Keratinocyte (primary cell): ENCODE results near the gene GIN1.

Experiments
- CTCF ChIP-seq, 3 experiments: IDR thresholded peaks in 1 of 3; conservative IDR thresholded peaks in 1 of 3; optimal IDR thresholded peaks in 1 of 3; 2 replicates in 2 of 3; 3 replicates in 1 of 3; pipeline versions ENCODE3 to v1.5.1; 2011; ENCODE audit warnings: low read length in 3 of 3, mild to moderate bottlenecking in 3 of 3, moderate library complexity in 2 of 3, control low read depth in 1 of 3, inconsistent platforms in 1 of 3; ENCODE audit not compliant: insufficient read depth in 2 of 3; ENCODE audit errors: extremely low read depth in 1 of 3
- EZH2 ChIP-seq: IDR thresholded peaks from one replicate; pipeline ENCODE4 v1.6.1; 2012; ENCODE audit warnings: inconsistent platforms, mild to moderate bottlenecking, low read length, moderate library complexity

- TF ChIP-seq CTCF (optimal IDR thresholded peaks at IDR 0.05 in 1 of 3, IDR thresholded peaks at IDR 0.05 in 1 of 3, conservative IDR thresholded peaks at IDR 0.05 in 1 of 3; ENCODE audit: extremely low read depth in 1 of 3, insufficient read depth in 2 of 3, low read length in 3 of 3) = no peak
- TF ChIP-seq EZH2 = no peak
These were observed 82.1 kb downstream of the GIN1 start for GRCh38 chr5:103037673-103038455.
